Frontal cortex (tissue), 4 donors: ENCODE results near the gene ETNK2. TPM values are rescaled to one million over a fixed set of nuclear protein-coding genes. Genes with fewer than 3 reads are reported as not detected.
A peak's percentile ranks its signal among the peaks of the same experiment; 100 is the strongest.

Experiments
- DNase-seq, 2 donors: peaks; one replicate each; pipeline ENCODE4 v3.0.0; 2012; ENCODE audit warnings: low spot score in 2 of 2
- FAIRE-seq: peaks from 2 replicates; lab custom pipeline; 2012; peaks lifted over from hg19 to GRCh38; lab: Jason Lieb, UNC
- total RNA-seq: library from RNA; depleted of rRNA; stranded (reverse); fragments of >200 nt; gene quantifications from one replicate; pipeline ENCODE4 v1.2.3, GENCODE V29; 2014
- donor health status: control.
- donor health status: control.
- donor health status: control.

ETNK2 gene
- total RNA-seq, 1 donor from 2014 or later = 31.0 TPM

- FAIRE-seq = no peak
Observed at GRCh38 chr1:204178487-204179281, 26.8 kb upstream of the ETNK2 start.

GRCh38 chr1:204177133-204177532 lies 25.3 kb upstream of the ETNK2 start:
- FAIRE-seq = no peak

More at GRCh38 chr1:204178487-204179281, 26.8 kb upstream of the ETNK2 start:
- no peak for DNase-seq

GRCh38 chr1:204176049-204176448 lies 24.2 kb upstream of the ETNK2 start:
- no peak for FAIRE-seq

More at GRCh38 chr1:204177133-204177532, 25.3 kb upstream of the ETNK2 start:
- no peak for DNase-seq

GRCh38 chr1:204174958-204175357 lies 23.1 kb upstream of the ETNK2 start:
- DNase-seq = no peak
- no peak for FAIRE-seq

More at GRCh38 chr1:204176049-204176448, 24.2 kb upstream of the ETNK2 start:
- no peak for DNase-seq

GRCh38 chr1:204172404-204173029 lies 20.7 kb upstream of the ETNK2 start:
- DNase-seq (no peak), FAIRE-seq (no peak)

GRCh38 chr1:204171751-204172178 lies 19.9 kb upstream of the ETNK2 start:
- FAIRE-seq = no peak
- DNase-seq = no peak

- FAIRE-seq (no peak), DNase-seq (no peak)
Observed at GRCh38 chr1:204170494-204171155, 18.8 kb upstream of the ETNK2 start.

GRCh38 chr1:204169858-204170257 lies 18.0 kb upstream of the ETNK2 start:
- FAIRE-seq = no peak
- no peak for DNase-seq

- DNase-seq (no peak), FAIRE-seq (no peak)
Observed at GRCh38 chr1:204167730-204168129, 15.9 kb upstream of the ETNK2 start.

GRCh38 chr1:204166219-204166618 lies 14.4 kb upstream of the ETNK2 start, which contains the start of gene REN:
Gene REN (minus strand): TSS chr1:204166337. CDS start chr1:204166293, 44 bp downstream.
- FAIRE-seq (no peak), DNase-seq (no peak)

GRCh38 chr1:204162494-204163074 lies 10.7 kb upstream of the ETNK2 start:
- DNase-seq (peak; percentile 58 to 81), FAIRE-seq (no peak)

- FAIRE-seq (no peak), DNase-seq (no peak)
Observed at GRCh38 chr1:204161609-204162493, 10.0 kb upstream of the ETNK2 start.

- FAIRE-seq (no peak), DNase-seq (no peak)
Observed at GRCh38 chr1:204157962-204158361, 6.1 kb upstream of the ETNK2 start.

GRCh38 chr1:204155881-204156280 lies 4.0 kb upstream of the ETNK2 start:
- FAIRE-seq (no peak), DNase-seq (no peak)

GRCh38 chr1:204154568-204155255 lies 2.9 kb upstream of the ETNK2 start:
- DNase-seq = no peak
- no peak for FAIRE-seq

- FAIRE-seq (no peak), DNase-seq (no peak)
Observed at GRCh38 chr1:204153667-204154066, 1.8 kb upstream of the ETNK2 start.

GRCh38 chr1:204152310-204153044 lies 633 bp upstream of the ETNK2 start:
- DNase-seq (no peak), FAIRE-seq (no peak)
